ENCODE data around the gene SCAP. TPM values are rescaled to one million over a fixed set of nuclear protein-coding genes. Genes with fewer than 3 reads are reported as not detected.
A peak's percentile ranks its signal among the peaks of the same experiment; 100 is the strongest.
"Not testable (repeated sequence)": the region's sequence is repeated elsewhere in the genome, so short reads cannot be mapped to it uniquely, and the experiment has no call there.

The SCAP gene
- total RNA-seq, 1 donor from 2014 or later = 103 TPM

DNA sequence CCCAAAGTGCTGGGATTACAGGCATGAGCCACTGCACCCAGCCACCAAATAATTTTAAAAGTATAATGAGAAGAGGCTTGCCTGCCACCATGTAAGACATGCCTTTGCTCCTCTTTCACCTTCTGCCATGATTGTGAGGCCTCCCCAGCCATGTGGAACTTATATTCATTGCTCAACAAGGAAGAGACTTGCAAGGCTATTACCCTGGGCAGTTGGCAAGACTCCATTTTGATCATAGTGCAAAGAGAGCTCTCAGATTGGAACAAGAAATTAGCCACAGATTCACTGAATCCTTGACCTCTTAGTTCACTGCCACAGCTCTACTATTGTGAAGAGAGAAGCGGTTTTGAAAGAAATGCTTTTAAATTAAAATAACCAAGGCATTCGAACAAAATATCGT lies 6.1 kb downstream of the SCAP start:
- Mint-ChIP-seq H3K27me3 (ENCODE audit: low read depth) (no peaks in the 10 kb centered on the region), H3K27ac (ENCODE audit: unreplicated experiment) (peak overlapping the region; percentile 62), H3K9me3 (no peaks in the 10 kb centered on the region), H3K4me3 (no peak overlapping the region), H3K36me3 (ENCODE audit: low read depth) (peaks cover 21% of the 10 kb centered on the region), H3K4me1 (peaks cover 12% of the 10 kb centered on the region)
- no peak for TF ChIP-seq CTCF (conservative IDR thresholded peaks at IDR 0.05)
- DNase-seq (ENCODE audit: low read depth, low spot score) = no peak

DNA sequence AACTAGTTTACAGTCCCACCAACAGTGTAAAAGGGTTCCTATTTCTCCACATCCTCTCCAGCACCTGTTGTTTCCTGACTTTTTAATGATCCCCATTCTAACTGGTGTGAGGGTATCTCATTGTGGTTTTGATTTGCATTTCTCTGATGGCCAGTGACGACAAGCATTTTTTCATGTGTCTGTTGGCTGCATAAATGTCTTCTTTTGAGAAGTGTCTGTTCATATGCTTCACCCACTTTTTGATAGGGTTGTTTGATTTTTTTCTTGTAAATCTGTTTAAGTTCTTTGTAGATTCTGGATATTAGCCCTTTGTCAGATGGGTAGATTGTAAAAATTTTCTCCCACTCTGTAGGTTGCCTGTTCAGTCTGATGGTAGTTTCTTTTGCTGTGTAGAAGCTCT lies 7.4 kb downstream of the SCAP start:
- not testable (repeated sequence) for DNase-seq (ENCODE audit: low read depth, low spot score); H3K4me3 Mint-ChIP-seq; H3K9me3 Mint-ChIP-seq; H3K27ac Mint-ChIP-seq (ENCODE audit: unreplicated experiment); H3K4me1 Mint-ChIP-seq; H3K27me3 Mint-ChIP-seq (ENCODE audit: low read depth)
- peaks cover 21% of the 10 kb centered on the region for H3K36me3 Mint-ChIP-seq (ENCODE audit: low read depth)

DNA sequence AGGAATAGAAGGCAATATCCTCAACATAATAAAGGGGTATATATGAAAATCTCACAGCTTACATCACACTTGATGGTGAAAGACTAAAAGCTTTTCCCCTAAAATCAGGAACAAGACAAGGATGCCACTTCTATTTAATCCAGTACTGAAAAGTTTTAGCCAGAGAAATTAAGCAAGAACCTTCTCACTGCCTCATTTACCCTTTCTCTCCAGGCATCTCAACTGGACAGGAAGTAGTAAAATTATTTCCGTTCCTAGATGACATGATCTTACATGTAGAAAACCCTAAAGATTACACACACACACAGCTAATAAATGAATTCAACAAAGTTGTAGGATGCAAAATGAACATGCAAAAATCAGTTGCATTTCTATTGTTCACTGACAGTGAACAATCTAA lies 11.2 kb downstream of the SCAP start:
- Mint-ChIP-seq H3K4me1 (peaks cover 15% of the 10 kb centered on the region), H3K4me3 (no peak overlapping the region), H3K27me3 (ENCODE audit: low read depth) (no peaks in the 10 kb centered on the region), H3K27ac (ENCODE audit: unreplicated experiment) (no peak overlapping the region), H3K36me3 (ENCODE audit: low read depth) (peaks cover 23% of the 10 kb centered on the region), H3K9me3 (peaks cover 1% of the 10 kb centered on the region)
- DNase-seq (ENCODE audit: low read depth, low spot score) = no peak
- no peak for TF ChIP-seq CTCF (conservative IDR thresholded peaks at IDR 0.05)

- not testable (repeated sequence) for H3K4me3 Mint-ChIP-seq; H3K27me3 Mint-ChIP-seq (ENCODE audit: low read depth); H3K9me3 Mint-ChIP-seq; DNase-seq (ENCODE audit: low read depth, low spot score)
- H3K27ac Mint-ChIP-seq (ENCODE audit: unreplicated experiment) = peak overlapping the region; percentile 89
- peaks cover 20% of the 10 kb centered on the region for H3K4me1 Mint-ChIP-seq
- peaks cover 10% of the 10 kb centered on the region for H3K36me3 Mint-ChIP-seq (ENCODE audit: low read depth)
Measured at GRCh38 chr3:47459534-47460085, 16.1 kb downstream of the SCAP start.

DNA sequence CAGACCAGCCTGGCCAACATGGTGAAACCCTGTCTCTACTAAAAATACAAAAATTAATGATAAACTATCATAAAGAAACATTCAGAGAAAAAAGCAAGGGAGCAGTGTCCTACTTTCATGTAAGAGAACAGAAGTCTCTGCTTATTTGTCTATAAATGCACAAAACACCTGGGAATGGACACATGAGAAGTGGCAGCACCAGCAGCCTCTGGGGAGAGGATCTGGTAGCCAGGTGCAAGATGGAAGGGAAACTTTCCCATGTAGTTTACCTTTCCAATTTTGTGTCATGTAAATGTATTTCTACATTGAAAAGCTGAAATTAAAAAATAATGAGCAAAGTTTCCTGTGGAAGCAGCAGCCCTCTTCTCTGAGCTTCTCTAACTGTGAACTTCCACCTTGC lies 18.8 kb downstream of the SCAP start:
- no peak overlapping the region for H3K27ac Mint-ChIP-seq (ENCODE audit: unreplicated experiment)
- no peaks in the 10 kb centered on the region for H3K27me3 Mint-ChIP-seq (ENCODE audit: low read depth)
- no peak for DNase-seq (ENCODE audit: low read depth, low spot score)
- H3K4me3 Mint-ChIP-seq = no peak overlapping the region
- H3K4me1 Mint-ChIP-seq = peaks cover 17% of the 10 kb centered on the region
- H3K9me3 Mint-ChIP-seq = peaks cover 6% of the 10 kb centered on the region
- TF ChIP-seq CTCF (conservative IDR thresholded peaks at IDR 0.05) = no peak
- peaks cover 11% of the 10 kb centered on the region for H3K36me3 Mint-ChIP-seq (ENCODE audit: low read depth)

DNA sequence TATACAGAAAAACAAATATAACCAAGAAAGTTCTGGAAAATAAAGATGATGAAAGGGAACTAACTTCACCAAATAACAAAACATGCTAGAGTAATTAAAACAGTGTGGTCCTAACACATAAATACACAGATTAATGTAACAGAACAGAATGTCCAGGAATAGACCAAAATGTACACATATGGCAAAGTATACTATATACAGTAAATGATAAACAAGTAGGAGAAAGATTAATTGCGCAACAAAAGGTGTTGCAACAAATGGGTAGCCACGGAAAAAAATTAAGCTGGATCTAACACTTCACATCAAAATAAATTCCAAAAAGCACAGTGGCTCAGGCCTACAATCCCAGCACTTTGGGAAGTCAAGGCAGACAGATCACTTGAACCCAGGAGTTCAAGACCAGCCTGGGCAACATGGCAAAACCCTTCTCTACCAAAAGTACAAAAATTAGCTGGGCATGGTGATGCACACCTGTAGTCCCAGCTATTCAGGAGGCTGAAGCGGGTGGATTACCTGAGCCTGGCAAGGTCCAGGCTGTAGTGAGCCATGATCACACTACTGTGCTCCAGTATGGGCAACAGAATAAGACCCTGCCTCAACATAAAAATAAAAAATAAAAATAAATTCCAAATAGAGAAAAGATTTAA lies 19.8 kb downstream of the SCAP start:
- no peak for TF ChIP-seq CTCF (conservative IDR thresholded peaks at IDR 0.05)
- peaks cover 6% of the 10 kb centered on the region for H3K9me3 Mint-ChIP-seq
- peaks cover 8% of the 10 kb centered on the region for H3K4me1 Mint-ChIP-seq
- no peak overlapping the region for H3K4me3 Mint-ChIP-seq
- DNase-seq (ENCODE audit: low read depth, low spot score) = no peak
- no peaks in the 10 kb centered on the region for H3K27me3 Mint-ChIP-seq (ENCODE audit: low read depth)
- H3K36me3 Mint-ChIP-seq (ENCODE audit: low read depth) = peaks cover 11% of the 10 kb centered on the region
- H3K27ac Mint-ChIP-seq (ENCODE audit: unreplicated experiment) = no peak overlapping the region
